Activated T-cell treated with anti-CD3 and anti-CD28 coated beads, Interleukin-2, amount 50 U/mL, for 72 hours (primary cell): ENCODE measurements around the gene CCKAR. TPM values are rescaled to one million over a fixed set of nuclear protein-coding genes. Genes with fewer than 3 reads are reported as not detected.
A peak's percentile ranks its signal among the peaks of the same experiment; 100 is the strongest.

Experiments used
- ATAC-seq, 2 donors: fragments of 150-1000 bp; cut with Tn5 transposase; replicated peaks in 1 of 2; 2 replicates each; pipeline ENCODE4 v1.10.0; 2021; ENCODE audit warnings: moderate library complexity in 2 of 2, mild to moderate bottlenecking in 1 of 2
- DNase-seq, 2 donors: peaks; one replicate each; pipeline ENCODE4 v3.0.0; 2021 to 2022; ENCODE audit warnings: mixed read lengths in 1 of 2
- H3K27ac Mint-ChIP-seq: one replicate; pipeline ENCODE4 v1.8.0; 2022; ENCODE audit warnings: mild to moderate bottlenecking, moderate library complexity, mixed read lengths
- H3K27me3 Mint-ChIP-seq: one replicate; pipeline ENCODE4 v1.8.0; 2022; ENCODE audit warnings: low read depth, mixed read lengths
- H3K36me3 Mint-ChIP-seq, 2 donors: one replicate each; pipeline ENCODE4 v1.8.0; 2022; ENCODE audit warnings: mixed read lengths in 2 of 2, mild to moderate bottlenecking in 1 of 2; ENCODE audit not compliant: insufficient read depth in 2 of 2
- H3K4me1 Mint-ChIP-seq: one replicate; pipeline ENCODE4 v1.8.0; 2022; ENCODE audit warnings: low read depth, mixed read lengths
- H3K4me3 Mint-ChIP-seq, 2 donors: one replicate each; pipeline ENCODE4 v1.8.0; 2022; ENCODE audit warnings: mild to moderate bottlenecking in 2 of 2, mixed read lengths in 2 of 2, moderate library complexity in 2 of 2
- H3K9me3 Mint-ChIP-seq, 2 donors: one replicate each; pipeline ENCODE4 v1.8.0; 2022; ENCODE audit warnings: mixed read lengths in 2 of 2
- total RNA-seq, 2 donors: library from RNA; stranded (reverse); gene quantifications; one replicate each; pipeline ENCODE4 v1.2.3, GENCODE V29; 2022

The CCKAR gene
- total RNA-seq, 2 donors from 2014 or later, result not detected

DNA sequence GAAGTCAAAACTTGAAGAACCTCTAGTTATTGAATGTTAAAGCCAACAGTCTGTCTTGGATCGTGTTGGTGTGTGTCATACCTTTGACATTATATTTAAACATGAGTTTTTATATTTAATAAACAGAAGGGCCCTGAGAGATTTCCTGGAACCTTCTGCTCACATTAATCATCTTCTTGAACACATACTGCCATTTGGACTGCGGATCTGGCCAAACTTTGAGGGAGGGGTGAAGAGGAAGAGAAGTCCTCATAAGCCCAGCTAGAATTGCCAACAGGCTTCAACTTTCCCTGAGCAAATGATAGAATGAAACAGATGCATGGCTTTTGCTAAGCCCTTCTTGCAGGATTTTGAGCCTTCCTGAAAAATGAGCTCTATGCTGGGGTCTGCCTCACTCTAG is 27.4 kb downstream of the CCKAR start:
- Mint-ChIP-seq H3K4me1 (peaks cover 13% of the 10 kb centered on the region), H3K4me3 (no peak overlapping the region), H3K27ac (no peak overlapping the region), H3K27me3 (peaks cover 13% of the 10 kb centered on the region), H3K9me3 (no peaks in the 10 kb centered on the region), H3K36me3 (no peaks in the 10 kb centered on the region)
- ATAC-seq, result no peak
- DNase-seq, result no peak

DNA sequence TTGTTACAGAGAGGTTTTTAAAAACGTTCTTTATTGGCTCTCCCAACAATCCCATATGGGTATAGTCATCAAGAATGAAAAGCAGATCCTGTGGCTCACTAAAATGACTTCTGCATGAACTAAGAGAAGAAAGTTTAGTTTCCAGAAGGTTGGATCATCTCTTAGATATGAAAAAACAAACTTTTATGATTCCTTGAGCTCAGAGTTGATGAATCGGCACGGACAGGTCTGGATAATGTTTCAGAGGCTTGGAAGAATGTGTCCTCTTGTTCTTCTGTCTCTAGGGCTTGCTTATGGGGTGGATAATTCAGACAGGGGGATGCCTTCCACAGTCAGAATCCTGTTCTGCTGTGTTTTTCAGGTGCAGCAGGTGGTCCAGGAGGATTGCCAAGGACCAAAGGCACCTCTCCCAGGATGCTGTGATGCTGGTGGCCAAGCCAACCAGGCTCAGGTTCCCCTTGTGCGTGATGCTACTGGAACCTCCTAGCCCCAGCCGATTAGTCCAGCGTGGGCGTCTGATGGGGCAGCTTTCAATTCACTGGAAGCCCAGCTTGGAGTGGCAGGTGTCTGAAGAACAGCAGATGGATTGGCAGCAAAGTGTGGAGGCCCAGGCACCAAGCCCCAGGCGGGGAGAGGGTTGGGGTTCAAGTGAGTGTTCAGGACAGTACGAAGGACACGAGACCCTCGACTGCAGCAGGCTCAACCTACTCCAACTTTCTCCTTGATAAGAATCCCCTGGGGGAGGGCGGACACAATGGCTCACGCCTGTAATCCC is 30.3 kb downstream of the CCKAR start:
- Mint-ChIP-seq H3K36me3 (no peaks in the 10 kb centered on the region), H3K4me3 (no peak overlapping the region)

DNA sequence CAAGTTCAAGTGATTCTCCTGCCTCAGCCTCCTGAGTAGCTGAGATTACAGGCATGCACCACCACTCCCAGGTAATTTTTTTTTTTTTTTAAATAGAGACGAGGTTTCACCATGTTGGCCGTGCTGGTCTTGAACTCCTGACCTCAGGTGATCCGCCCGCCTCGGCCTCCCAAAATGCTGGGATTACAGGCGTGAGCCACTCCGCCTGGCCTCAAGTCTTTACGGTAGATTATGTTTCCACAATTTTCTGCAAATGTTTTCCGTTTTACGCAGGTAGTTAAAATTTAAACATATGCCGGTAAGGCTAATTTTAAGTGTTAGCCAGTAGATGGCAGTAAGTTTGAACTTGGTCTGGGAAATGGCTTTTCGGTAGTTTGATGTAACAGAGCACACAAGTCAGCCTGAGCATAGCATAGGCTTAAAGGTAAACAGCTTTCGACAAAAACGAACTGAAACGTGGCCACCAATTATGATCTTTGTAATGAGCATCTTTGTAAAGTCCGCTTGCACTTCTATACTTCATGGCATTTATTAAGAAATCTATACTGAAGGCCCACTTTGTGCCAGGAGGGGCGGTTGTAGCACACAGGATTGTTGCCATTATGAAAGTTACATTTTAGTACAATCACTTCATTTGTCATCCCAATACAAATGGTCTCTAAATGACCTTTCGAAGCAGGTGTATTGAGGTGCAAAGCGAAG is 31.1 kb downstream of the CCKAR start:
- Mint-ChIP-seq H3K4me3 (peak overlapping the region; percentile 21 to 46), H3K9me3 (no peaks in the 10 kb centered on the region), H3K36me3 (no peaks in the 10 kb centered on the region), H3K27me3 (no peaks in the 10 kb centered on the region), H3K27ac (no peak overlapping the region), H3K4me1 (peaks cover 13% of the 10 kb centered on the region)
- DNase-seq (peak in 1 of 2 donors; percentile 10), ATAC-seq (peak; percentile 50 to 55)

More for the DNA sequence above, 30.3 kb downstream of the CCKAR start:
- peaks cover 13% of the 10 kb centered on the region for H3K4me1 Mint-ChIP-seq
- no peaks in the 10 kb centered on the region for H3K27me3 Mint-ChIP-seq
- H3K9me3 Mint-ChIP-seq, result no peaks in the 10 kb centered on the region
- ATAC-seq (no peak), DNase-seq (no peak)
- no peak overlapping the region for H3K27ac Mint-ChIP-seq

DNA sequence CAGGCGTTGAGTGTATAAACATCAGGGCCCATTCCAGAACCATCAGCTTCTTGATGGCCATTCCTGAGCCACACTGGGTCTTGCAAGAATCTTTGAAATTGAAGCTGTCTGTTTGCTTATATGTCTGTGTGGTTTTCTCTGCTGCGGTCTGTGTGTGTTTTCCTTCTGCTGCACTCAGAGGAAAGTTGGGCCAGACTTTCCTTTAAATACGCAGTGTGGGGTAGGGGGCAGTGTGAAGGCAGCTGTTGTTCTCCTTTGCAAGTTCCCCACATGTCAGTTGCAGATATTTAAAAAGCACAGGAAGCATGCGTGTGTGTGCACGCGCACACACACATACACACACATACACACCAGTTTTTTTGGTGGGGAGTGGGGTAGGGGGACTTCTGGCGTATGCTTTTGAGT is 32.1 kb downstream of the CCKAR start:
- Mint-ChIP-seq H3K27ac (no peak overlapping the region), H3K27me3 (no peaks in the 10 kb centered on the region), H3K36me3 (peaks cover 0 to 1% of the 10 kb centered on the region in 2 donors), H3K4me1 (peaks cover 13% of the 10 kb centered on the region), H3K9me3 (no peaks in the 10 kb centered on the region), H3K4me3 (no peak overlapping the region)
- DNase-seq (no peak), ATAC-seq (no peak)

DNA sequence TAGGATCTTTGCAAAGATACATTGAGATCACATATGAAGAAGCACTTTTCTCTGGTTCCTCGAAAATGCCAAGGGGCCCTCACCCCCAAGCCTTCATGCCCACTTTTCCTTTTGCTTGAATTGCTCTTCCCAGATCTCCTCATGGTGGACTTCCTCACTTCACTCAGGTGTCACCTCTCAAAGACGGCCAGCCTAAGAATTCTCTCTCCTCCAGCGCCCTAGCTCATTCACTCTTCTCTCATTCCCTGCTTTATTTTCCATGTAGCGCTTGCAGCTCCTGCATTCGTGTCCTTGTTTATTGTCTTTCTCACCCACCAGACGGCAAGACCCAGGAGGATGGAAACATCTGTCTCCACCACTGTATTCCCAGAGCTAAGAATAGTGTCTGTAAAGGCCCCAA is 32.9 kb downstream of the CCKAR start:
- H3K9me3 Mint-ChIP-seq, result no peaks in the 10 kb centered on the region
- no peak for ATAC-seq
- H3K4me1 Mint-ChIP-seq, result peaks cover 13% of the 10 kb centered on the region
- H3K27me3 Mint-ChIP-seq, result no peaks in the 10 kb centered on the region
- DNase-seq, result no peak
- no peak overlapping the region for H3K4me3 Mint-ChIP-seq
- peaks cover 0 to 1% of the 10 kb centered on the region in 2 donors for H3K36me3 Mint-ChIP-seq
- H3K27ac Mint-ChIP-seq, result no peak overlapping the region

DNA sequence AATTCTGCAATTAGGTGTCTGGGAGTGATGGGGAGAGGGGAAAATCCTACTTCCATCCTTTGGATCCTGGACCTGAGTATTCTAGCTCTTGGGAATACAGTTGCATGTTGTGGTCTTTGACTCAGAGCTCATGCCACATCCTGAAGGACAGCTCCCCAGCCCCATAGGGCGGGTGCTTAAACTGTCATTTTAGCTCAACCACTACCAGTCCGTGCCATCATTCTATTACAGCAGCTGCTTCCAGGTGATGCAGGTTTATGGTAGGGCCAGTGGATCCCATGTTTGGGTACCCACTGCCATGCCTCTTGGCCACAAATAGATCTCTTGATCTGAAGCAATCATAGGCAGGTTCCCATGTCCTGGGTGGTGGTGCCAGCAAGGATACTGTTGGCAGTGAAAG is 34.7 kb downstream of the CCKAR start:
- Mint-ChIP-seq H3K27ac (no peak overlapping the region), H3K9me3 (no peaks in the 10 kb centered on the region), H3K27me3 (no peaks in the 10 kb centered on the region), H3K4me3 (no peak overlapping the region), H3K36me3 (peaks cover 0 to 1% of the 10 kb centered on the region in 2 donors), H3K4me1 (peaks cover 13% of the 10 kb centered on the region)
- ATAC-seq, result no peak
- DNase-seq, result no peak

DNA sequence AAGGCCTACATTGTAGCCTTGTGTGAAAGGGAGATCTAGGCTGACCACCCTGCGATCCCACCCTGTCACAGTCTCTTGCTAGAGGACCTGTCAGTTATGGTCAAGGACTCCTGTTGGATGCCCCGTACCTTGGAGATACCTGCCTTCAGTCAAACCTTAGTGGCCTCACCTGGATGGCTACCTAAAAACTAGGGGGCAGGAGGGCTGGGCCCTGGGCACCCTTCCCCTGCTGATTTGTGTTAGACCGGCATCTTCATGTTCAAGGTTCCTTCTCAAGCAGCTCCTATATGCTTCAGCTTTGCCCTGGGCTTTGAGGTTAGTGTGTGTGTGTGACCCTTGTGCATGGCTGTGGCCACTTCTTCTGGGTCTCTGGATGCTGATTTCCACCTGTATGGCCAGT is 35.3 kb downstream of the CCKAR start:
- H3K9me3 Mint-ChIP-seq, result no peaks in the 10 kb centered on the region
- ATAC-seq, result no peak

DNA sequence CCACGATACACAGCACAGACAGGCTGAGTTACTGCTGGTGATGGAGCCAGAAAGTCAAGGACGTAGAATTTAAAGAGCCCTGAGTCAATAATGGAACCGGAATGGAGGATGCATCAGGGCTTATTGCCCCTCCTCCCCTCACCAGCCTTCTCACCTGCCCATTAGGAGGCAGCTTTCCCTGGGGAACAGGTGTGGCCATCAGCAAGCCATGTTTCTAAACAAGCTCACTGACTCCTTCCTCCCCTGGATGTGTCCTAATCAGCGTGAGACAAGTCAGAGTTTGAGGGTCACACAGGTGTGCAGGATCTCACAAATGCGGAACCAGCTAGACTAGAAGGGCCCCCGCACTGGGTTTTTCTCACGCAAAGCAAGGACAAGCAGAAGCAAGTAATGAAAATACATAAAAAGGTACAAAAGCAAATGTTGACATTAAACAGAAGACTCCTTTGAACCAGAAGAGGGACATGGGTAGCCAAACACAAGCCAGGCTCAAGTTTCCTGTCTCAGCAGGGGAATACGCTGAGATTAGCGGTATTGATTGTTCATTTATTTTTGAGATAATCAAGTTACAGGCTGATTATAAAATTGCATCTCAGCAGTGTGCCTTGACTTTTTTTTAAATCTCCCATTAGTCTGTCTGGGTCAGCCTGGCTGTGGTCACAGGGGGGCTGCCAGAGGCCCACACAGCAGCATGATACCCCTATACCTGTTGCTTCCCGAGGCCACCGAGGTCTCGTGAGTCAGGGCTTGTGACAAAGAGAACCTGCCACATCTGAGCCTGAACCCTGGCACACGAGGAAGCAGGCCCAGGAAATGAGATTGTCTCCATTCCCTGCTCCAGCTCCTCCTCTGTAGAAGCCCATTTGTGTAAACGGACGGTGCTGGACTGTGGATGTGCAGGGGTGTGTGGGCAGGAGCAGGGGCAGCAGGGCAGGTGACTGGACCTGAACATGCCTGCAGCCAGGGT is 37.4 kb downstream of the CCKAR start:
- Mint-ChIP-seq H3K36me3 (peaks cover 0 to 1% of the 10 kb centered on the region in 2 donors), H3K27me3 (no peaks in the 10 kb centered on the region), H3K4me3 (no peak overlapping the region), H3K9me3 (peaks cover 0 to 1% of the 10 kb centered on the region in 2 donors), H3K27ac (no peak overlapping the region), H3K4me1 (no peaks in the 10 kb centered on the region)
- no peak for ATAC-seq
- no peak for DNase-seq

More for the DNA sequence above, 35.3 kb downstream of the CCKAR start:
- H3K4me3 Mint-ChIP-seq, result no peak overlapping the region
- peaks cover 0 to 1% of the 10 kb centered on the region in 2 donors for H3K36me3 Mint-ChIP-seq
- peaks cover 13% of the 10 kb centered on the region for H3K4me1 Mint-ChIP-seq
- H3K27me3 Mint-ChIP-seq, result no peaks in the 10 kb centered on the region
- no peak overlapping the region for H3K27ac Mint-ChIP-seq
- DNase-seq, result no peak

DNA sequence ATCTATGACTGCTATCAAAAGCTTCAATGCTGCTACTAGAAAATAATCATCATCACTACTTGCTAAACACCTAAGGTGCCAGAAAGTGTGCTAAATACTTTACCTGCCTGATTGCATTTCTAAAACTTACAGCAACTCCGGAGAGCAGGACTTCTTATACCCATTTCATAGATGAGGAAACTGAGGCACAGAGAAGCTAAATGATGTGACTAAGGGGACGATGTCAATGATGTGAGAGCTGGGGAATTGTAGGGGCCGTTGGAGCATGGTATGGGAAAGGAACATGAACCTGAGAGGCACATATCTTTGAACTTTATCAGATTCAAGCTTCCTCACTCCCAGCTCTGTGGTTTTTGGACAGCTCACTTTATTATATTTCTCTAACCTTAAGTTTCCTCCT is 38.7 kb downstream of the CCKAR start:
- H3K27ac Mint-ChIP-seq, result no peak overlapping the region
- ATAC-seq (no peak), DNase-seq (no peak)
- no peak overlapping the region for H3K4me3 Mint-ChIP-seq
- H3K4me1 Mint-ChIP-seq, result no peaks in the 10 kb centered on the region
- H3K36me3 Mint-ChIP-seq, result peaks cover 0 to 1% of the 10 kb centered on the region in 2 donors
- H3K27me3 Mint-ChIP-seq, result peaks cover 1% of the 10 kb centered on the region
- H3K9me3 Mint-ChIP-seq, result peaks cover 0 to 1% of the 10 kb centered on the region in 2 donors

DNA sequence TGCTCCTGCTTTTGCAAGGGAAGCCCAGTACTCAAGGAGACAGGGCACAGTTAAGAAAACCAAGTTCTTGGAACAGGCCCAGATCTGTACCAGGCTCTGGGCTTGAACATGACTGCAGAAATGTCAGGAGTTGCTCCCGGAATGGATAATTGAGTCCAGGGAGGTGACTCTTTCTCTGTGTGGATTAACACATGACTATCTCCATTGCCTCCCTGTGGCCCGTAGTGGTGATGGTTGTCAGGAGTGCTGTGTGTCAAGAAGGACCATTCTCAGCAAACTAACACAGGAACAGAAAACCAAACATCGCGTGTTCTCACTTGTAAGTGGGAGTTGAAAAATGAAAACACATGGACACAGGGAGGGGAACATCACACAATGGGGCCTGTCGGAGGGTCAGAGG is 39.9 kb downstream of the CCKAR start:
- Mint-ChIP-seq H3K4me3 (no peak overlapping the region), H3K4me1 (no peaks in the 10 kb centered on the region), H3K9me3 (peaks cover 0 to 1% of the 10 kb centered on the region in 2 donors), H3K27me3 (peaks cover 8% of the 10 kb centered on the region), H3K27ac (no peak overlapping the region), H3K36me3 (peaks cover 0 to 1% of the 10 kb centered on the region in 2 donors)
- ATAC-seq (peak; percentile 15 to 26), DNase-seq (no peak)

DNA sequence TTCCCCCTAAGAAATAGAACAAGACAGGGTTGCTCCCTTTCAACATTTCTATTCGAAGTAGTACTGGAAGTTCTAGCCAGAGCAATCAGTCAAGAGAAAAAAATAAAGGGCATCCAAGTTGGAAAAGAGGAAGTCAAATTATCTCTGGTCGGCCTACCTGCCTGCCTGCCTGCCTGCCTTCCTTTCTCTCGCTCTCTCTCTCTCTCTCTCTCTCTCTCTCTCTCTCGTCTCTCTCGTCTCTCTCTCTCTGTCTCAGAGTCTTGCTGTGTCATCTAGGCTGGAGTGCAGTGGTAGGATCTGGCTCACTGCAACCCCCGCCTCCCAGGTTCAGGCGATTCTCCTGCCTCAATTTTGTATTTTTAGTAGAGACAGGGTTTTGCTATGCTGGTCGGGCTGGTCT is 42.9 kb downstream of the CCKAR start:
- Mint-ChIP-seq H3K36me3 (peaks cover 0 to 4% of the 10 kb centered on the region in 2 donors), H3K4me1 (no peaks in the 10 kb centered on the region), H3K4me3 (no peak overlapping the region), H3K27me3 (peaks cover 19% of the 10 kb centered on the region), H3K27ac (peak overlapping the region; percentile 38), H3K9me3 (peaks cover 1 to 2% of the 10 kb centered on the region in 2 donors)
- DNase-seq (no peak), ATAC-seq (no peak)

DNA sequence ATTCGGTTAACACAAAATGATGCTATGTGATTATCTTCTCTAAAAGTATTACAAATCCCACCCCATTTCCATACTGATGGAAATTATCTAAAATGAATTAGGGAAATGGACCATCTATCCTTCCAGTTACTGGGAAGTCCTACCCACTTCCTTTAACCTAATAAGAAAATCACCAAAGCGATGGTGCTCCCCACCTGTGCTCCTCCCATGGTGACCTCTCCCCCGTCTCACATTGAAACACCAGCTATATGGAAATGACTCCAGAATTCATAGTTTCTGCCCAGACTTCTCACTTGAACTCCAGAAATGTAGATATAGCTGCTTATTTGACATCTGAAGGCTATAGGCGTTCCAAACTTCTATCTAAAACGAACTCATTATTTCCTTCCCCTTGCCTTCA is 48.5 kb downstream of the CCKAR start:
- ATAC-seq (no peak), DNase-seq (no peak)
- H3K4me3 Mint-ChIP-seq, result no peak overlapping the region
- H3K27me3 Mint-ChIP-seq, result peaks cover 19% of the 10 kb centered on the region
- peaks cover 0 to 2% of the 10 kb centered on the region in 2 donors for H3K9me3 Mint-ChIP-seq
- peaks cover 0 to 4% of the 10 kb centered on the region in 2 donors for H3K36me3 Mint-ChIP-seq
- H3K27ac Mint-ChIP-seq, result no peak overlapping the region
- H3K4me1 Mint-ChIP-seq, result no peaks in the 10 kb centered on the region

DNA sequence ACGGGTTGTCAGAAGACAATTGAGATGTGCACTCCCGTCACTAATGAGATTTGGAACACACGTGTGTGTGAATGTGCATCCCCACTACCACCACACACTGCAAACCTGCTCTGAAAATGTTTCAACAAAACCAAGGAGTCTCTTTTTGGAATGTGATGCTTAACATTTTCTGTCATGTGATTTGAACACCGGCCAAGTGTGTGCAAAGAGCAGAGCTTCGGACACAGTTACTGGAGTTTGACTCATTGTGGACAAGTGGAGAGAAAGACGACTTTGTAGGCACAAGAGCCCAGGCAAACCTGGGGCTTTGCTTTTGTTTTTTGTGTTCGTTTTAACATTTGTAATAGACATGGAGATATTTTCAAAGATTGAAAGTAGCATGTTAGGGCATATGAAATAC is 49.2 kb downstream of the CCKAR start:
- Mint-ChIP-seq H3K27ac (no peak overlapping the region), H3K36me3 (peaks cover 0 to 4% of the 10 kb centered on the region in 2 donors)
- DNase-seq, result no peak

More for the DNA sequence above, 49.2 kb downstream of the CCKAR start:
- H3K4me3 Mint-ChIP-seq, result no peak overlapping the region
- H3K27me3 Mint-ChIP-seq, result peaks cover 13% of the 10 kb centered on the region
- no peak for ATAC-seq
- no peaks in the 10 kb centered on the region for H3K4me1 Mint-ChIP-seq
- peaks cover 0 to 2% of the 10 kb centered on the region in 2 donors for H3K9me3 Mint-ChIP-seq
